Aorta (tissue), 5 donors: Measurements from ENCODE around the gene COLEC12. TPM values are rescaled to one million over a fixed set of nuclear protein-coding genes. Genes with fewer than 3 reads are reported as not detected.
A peak's percentile ranks its signal among the peaks of the same experiment; 100 is the strongest.

ENCODE experiments used
- ATAC-seq: fragments of 200-7000 bp; cut with Tn5 transposase; one replicate; pipeline ENCODE4 v1.9.1; 2022; ENCODE audit warnings: moderate library complexity; ENCODE audit not compliant: low FRiP score
- DNase-seq, 2 donors: peaks; one replicate each; pipeline ENCODE4 v3.0.0-alpha.2; 2020
- H3K27ac ChIP-seq, 2 donors: one replicate each; pipeline ENCODE4 v1.5.1; 2013; ENCODE audit warnings: low read length in 2 of 2, mild to moderate bottlenecking in 2 of 2, moderate library complexity in 2 of 2, control low read depth in 1 of 2, inconsistent platforms in 1 of 2, low read depth in 1 of 2
- H3K27me3 ChIP-seq, 2 donors: one replicate each; pipeline ENCODE4 v1.6.1; 2013; ENCODE audit warnings: control low read depth in 1 of 2, low read length in 1 of 2, mild to moderate bottlenecking in 1 of 2, moderate library complexity in 1 of 2; ENCODE audit not compliant: insufficient read depth in 2 of 2, control insufficient read depth in 1 of 2
- H3K36me3 ChIP-seq, 2 donors: one replicate each; pipeline ENCODE4 v1.6.1; 2013; ENCODE audit warnings: control low read depth in 1 of 2, low read length in 1 of 2, mild to moderate bottlenecking in 1 of 2; ENCODE audit not compliant: insufficient read depth in 2 of 2, control insufficient read depth in 1 of 2
- H3K4me1 ChIP-seq, 2 donors: one replicate each; pipeline ENCODE4 v1.6.1; 2013; ENCODE audit warnings: low read length in 2 of 2, control low read depth in 1 of 2, mild to moderate bottlenecking in 1 of 2, moderate library complexity in 1 of 2; ENCODE audit not compliant: insufficient read depth in 2 of 2, control insufficient read depth in 1 of 2
- H3K4me3 ChIP-seq, 2 donors: one replicate each; pipeline ENCODE4 v1.5.1; 2013; ENCODE audit warnings: low read length in 2 of 2, control low read depth in 1 of 2, mild to moderate bottlenecking in 1 of 2
- H3K9me3 ChIP-seq: one replicate; pipeline ENCODE4 v1.6.1; 2013; ENCODE audit warnings: mild to moderate bottlenecking, low read length; ENCODE audit not compliant: control insufficient read depth
- WGBS, 2 donors: extraction: QIAGEN DNeasy Blood & Tissue Kit; methylation state at CpG; one replicate each; pipeline ENCODE4 v1.1.7; 2013; 5-methylcytosine and 5-hydroxymethylcytosine counted together
- intact Hi-C, 2 donors: fragments of 100-400 bp; cut with DNase I; formaldehyde crosslinking; loops; one replicate each; pipeline versions ENCODE4 v1.14.2 to v1.15.0; 2022
- polyA plus RNA-seq, 2 donors: library from polyadenylated mRNA; stranded (reverse); fragments of 200-250 nt; gene quantifications; one replicate each; pipeline ENCODE4 v1.2.3, GENCODE V29; 2013
- total RNA-seq, 2 donors: library from RNA; stranded (reverse); fragmentation: NEBNext Ultra II Directional; extraction: Animal tissue kit (Norgen Biotek cat#: 25700); gene quantifications; one replicate each; pipeline ENCODE4 v1.2.1, GENCODE V29; 2021
- donor health status: healthy with polysubstance abuse.
- donor health status: Bipolar disorder and iron deficiency.
- donor health status: DM: no; HTN: no; CAD: no.
- donor health status: DM: no; HTN: no; CAD: no.
- donor health status: DM: yes; HTN: yes; CAD: no.

Gene COLEC12
- total and polyA plus RNA-seq, 4 donors = 2.4 to 46.1 (median 10.7) TPM

- Histone ChIP-seq H3K27ac (no peak overlapping the region), H3K4me1 (no peaks in the 10 kb centered on the region), H3K36me3 (no peaks in the 10 kb centered on the region), H3K4me3 (no peak overlapping the region), H3K9me3 (no peaks in the 10 kb centered on the region), H3K27me3 (no peaks in the 10 kb centered on the region)
- DNase-seq = no peak
- WGBS, 2 donors = 91 to 94% methylated on average over 6 of the region's 6 CpGs
- intact Hi-C loops = no loop called here
- ATAC-seq = no peak
These were observed 149.4 kb downstream of the COLEC12 start for GRCh38 chr18:350953-351572.

- no peaks in the 10 kb centered on the region for H3K27me3 ChIP-seq
- no peaks in the 10 kb centered on the region for H3K36me3 ChIP-seq
- 84 to 88% methylated on average over 10 of the region's 10 CpGs for WGBS, 2 donors
- no peaks in the 10 kb centered on the region for H3K4me1 ChIP-seq
- H3K9me3 ChIP-seq = peaks cover 3% of the 10 kb centered on the region
- ATAC-seq = no peak
- H3K4me3 ChIP-seq = no peak overlapping the region
- H3K27ac ChIP-seq = no peak overlapping the region
- DNase-seq = no peak
- intact Hi-C loops = no loop called here
These were observed 153.9 kb downstream of the COLEC12 start for GRCh38 chr18:346600-346999.

DNA sequence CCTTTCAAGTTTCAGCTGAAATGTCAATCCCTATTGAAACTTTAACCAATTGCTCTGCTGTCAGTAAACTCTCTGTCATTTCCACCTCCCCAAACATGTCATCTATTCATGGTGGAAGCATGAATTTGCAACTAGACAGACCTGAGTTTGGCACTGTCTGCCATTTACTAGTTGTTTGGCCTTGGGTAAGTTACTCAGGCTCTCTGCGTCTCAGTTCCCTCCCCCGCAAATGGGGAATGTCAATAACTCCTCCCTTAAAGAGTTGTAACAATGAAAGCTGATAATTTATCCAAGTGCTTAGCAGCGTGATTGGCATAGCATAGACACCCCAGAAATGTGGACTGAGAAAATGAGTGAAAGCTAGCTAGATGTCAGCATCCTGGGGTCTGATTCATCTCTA lies 159.4 kb downstream of the COLEC12 start:
- WGBS, 2 donors = 93 to 95% methylated on average over 3 of the region's 3 CpGs
- Histone ChIP-seq H3K4me1 (no peaks in the 10 kb centered on the region), H3K27ac (no peak overlapping the region), H3K27me3 (no peaks in the 10 kb centered on the region), H3K36me3 (no peaks in the 10 kb centered on the region), H3K4me3 (no peak overlapping the region), H3K9me3 (peaks cover 3% of the 10 kb centered on the region)
- DNase-seq = no peak
- intact Hi-C loops = no loop called here
- no peak for ATAC-seq

- no peaks in the 10 kb centered on the region for H3K9me3 ChIP-seq
- no peak for DNase-seq
- ATAC-seq = no peak
- H3K36me3 ChIP-seq = no peaks in the 10 kb centered on the region
- H3K4me3 ChIP-seq = no peak overlapping the region
- 80 to 88% methylated on average over 10 of the region's 10 CpGs for WGBS, 2 donors
- no peaks in the 10 kb centered on the region for H3K27me3 ChIP-seq
- no peaks in the 10 kb centered on the region for H3K4me1 ChIP-seq
- intact Hi-C loops = no loop called here
- H3K27ac ChIP-seq = no peak overlapping the region
These were observed 160.5 kb downstream of the COLEC12 start for GRCh38 chr18:340044-340443.

DNA sequence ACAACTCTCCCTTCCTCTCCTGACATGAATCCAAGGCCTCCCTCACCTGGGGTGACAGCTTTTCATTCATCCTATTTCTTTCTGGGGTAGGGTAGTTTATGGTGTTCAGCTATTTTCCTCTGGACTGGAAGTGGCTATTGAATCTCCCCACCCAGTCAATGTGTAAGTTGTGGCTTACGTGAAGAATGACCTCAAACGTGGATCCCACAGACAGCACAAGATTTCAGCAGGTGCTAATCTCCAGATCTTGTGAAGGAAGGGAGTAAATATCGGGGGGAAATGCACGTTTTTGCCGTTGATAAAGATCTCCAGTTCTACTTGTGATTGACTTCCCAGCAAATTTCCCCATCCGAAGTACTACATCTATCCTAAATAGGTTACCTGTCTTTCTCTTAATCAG lies 161.3 kb downstream of the COLEC12 start:
- intact Hi-C loops = no loop called here
- H3K9me3 ChIP-seq = no peaks in the 10 kb centered on the region
- H3K27ac ChIP-seq = no peak overlapping the region
- no peaks in the 10 kb centered on the region for H3K27me3 ChIP-seq
- H3K4me3 ChIP-seq = no peak overlapping the region
- ATAC-seq = no peak
- H3K36me3 ChIP-seq = no peaks in the 10 kb centered on the region
- no peaks in the 10 kb centered on the region for H3K4me1 ChIP-seq
- WGBS, 2 donors = 89 to 94% methylated on average over 6 of the region's 6 CpGs
- no peak for DNase-seq

DNA sequence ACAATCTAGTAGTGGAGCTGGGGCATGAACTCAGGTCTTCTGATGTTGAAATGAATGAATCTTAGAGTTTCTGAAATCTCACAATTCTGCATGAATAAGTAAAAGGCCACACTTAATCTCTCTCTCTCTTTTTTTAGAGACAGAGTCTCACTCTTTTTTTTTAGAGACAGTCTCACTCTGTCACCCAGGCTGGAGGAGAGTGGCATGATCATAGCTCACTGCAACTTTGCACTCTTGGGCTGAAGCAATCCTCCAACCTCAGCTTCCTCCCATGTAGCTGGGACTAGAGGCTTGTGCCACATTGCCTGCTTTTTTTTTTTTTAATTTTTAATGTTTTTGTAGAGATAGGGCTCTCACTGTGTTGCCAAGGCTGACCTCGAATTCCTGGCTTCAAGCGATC lies 163.8 kb downstream of the COLEC12 start:
- Histone ChIP-seq H3K27ac (no peak overlapping the region), H3K4me3 (no peak overlapping the region), H3K27me3 (no peaks in the 10 kb centered on the region), H3K4me1 (no peaks in the 10 kb centered on the region), H3K36me3 (no peaks in the 10 kb centered on the region), H3K9me3 (no peaks in the 10 kb centered on the region)
- 11 to 23% methylated on average over 2 of the region's 2 CpGs for WGBS, 2 donors
- DNase-seq (no peak), ATAC-seq (no peak)
- intact Hi-C loops = no loop called here

GRCh38 chr18:335733-336132 lies 164.8 kb downstream of the COLEC12 start:
- Histone ChIP-seq H3K27me3 (no peaks in the 10 kb centered on the region), H3K4me3 (no peak overlapping the region), H3K4me1 (no peaks in the 10 kb centered on the region), H3K27ac (no peak overlapping the region), H3K9me3 (no peaks in the 10 kb centered on the region), H3K36me3 (no peaks in the 10 kb centered on the region)
- ATAC-seq (no peak), DNase-seq (no peak)
- WGBS, 2 donors = 84 to 86% methylated on average over 2 of the region's 2 CpGs
- intact Hi-C loops = no loop called here

- WGBS, 2 donors = 96% methylated on average over 14 to 15 of the region's 15 CpGs
- intact Hi-C loops = no loop called here
- Histone ChIP-seq H3K27me3 (no peaks in the 10 kb centered on the region), H3K9me3 (no peaks in the 10 kb centered on the region), H3K4me3 (no peak overlapping the region), H3K36me3 (no peaks in the 10 kb centered on the region), H3K4me1 (no peaks in the 10 kb centered on the region), H3K27ac (no peak overlapping the region)
- ATAC-seq (peak; percentile 39), DNase-seq (no peak)
These were observed 165.8 kb downstream of the COLEC12 start for GRCh38 chr18:334575-335132.

- Histone ChIP-seq H3K4me3 (no peak overlapping the region), H3K9me3 (no peaks in the 10 kb centered on the region), H3K4me1 (no peaks in the 10 kb centered on the region), H3K27me3 (no peaks in the 10 kb centered on the region), H3K27ac (no peak overlapping the region), H3K36me3 (no peaks in the 10 kb centered on the region)
- intact Hi-C loops = no loop called here
- 90 to 92% methylated on average over 14 of the region's 14 CpGs for WGBS, 2 donors
- ATAC-seq (no peak), DNase-seq (peak in 1 of 2 donors; percentile 55)
These were observed 167.6 kb downstream of the COLEC12 start for GRCh38 chr18:332721-333510.
